ENCODE results near the gene ZNF860. TPM values are rescaled to one million over a fixed set of nuclear protein-coding genes. Genes with fewer than 3 reads are reported as not detected.

ZNF860 gene
- total and polyA plus RNA-seq, 2 of the 4 experiments (the other 2 are of a cell fraction): 0.18 to 0.26 TPM

DNA sequence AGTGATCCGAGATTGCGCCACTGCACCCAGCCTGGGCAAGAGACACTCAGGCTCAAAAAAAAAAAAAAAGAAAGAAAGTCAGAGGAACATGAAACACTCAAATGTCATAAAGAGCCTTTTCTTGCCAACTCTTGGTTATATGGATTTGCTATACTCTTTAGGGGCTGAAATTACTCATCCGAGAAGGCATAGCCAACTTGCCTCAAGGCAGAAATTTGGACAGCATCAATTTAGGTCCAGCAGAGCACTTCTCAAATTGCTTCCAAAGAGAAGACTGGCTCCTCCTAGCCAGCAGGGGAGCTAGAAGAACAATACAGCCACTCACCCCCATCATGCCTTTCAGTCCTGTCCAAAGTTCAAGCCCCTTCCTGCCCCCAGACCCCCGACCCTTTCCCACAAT lies 44.3 kb upstream of the ZNF860 start:
- WGBS, 2 experiments (ENCODE audit: extremely low coverage in 2 of 2, insufficient read length in 1 of 2): 100% methylated on average over 2 of the region's 4 CpGs; no CpG with 5 or more reads in 1 of the 2 experiments
- Histone ChIP-seq H3K9ac (ENCODE audit: low read depth, low read length) (no peak overlapping the region), H3K4me2 (ENCODE audit: low read depth, low read length) (no peak overlapping the region), H2BK120ac (ENCODE audit: low read depth, low read length) (no peak overlapping the region), H3K18ac (ENCODE audit: low read depth, low read length) (no peak overlapping the region), H3K9me3 (ENCODE audit: control insufficient read depth, insufficient read depth, low read length) (no peaks in the 10 kb centered on the region), H2AK9ac (replicated peaks; ENCODE audit: low read depth, low read length, poor library complexity) (no peak overlapping the region), H2BK5ac (ENCODE audit: low read depth, low read length, poor library complexity, severe bottlenecking) (no peak overlapping the region), H2AK5ac (ENCODE audit: low read depth, low read length) (no peak overlapping the region), H4K91ac (ENCODE audit: insufficient read depth, low read depth, low read length) (no peak overlapping the region), H3K27ac (ENCODE audit: insufficient read depth, low read length) (no peak overlapping the region), H3K56ac (ENCODE audit: extremely low read depth, insufficient read depth, low read length) (no peak overlapping the region), H3K4me1 (ENCODE audit: control insufficient read depth, insufficient read depth, low read length) (no peaks in the 10 kb centered on the region), H3K27me3 (ENCODE audit: control insufficient read depth, insufficient read depth, low read length) (no peaks in the 10 kb centered on the region), H3K79me1 (ENCODE audit: low read depth in 1 of 2, low read length in 2 of 2) (peaks cover 3 to 8% of the 10 kb centered on the region in 2 experiments; a peak in 1 of 4 replicates), H3K4me3 (ENCODE audit: insufficient read depth, low read depth, low read length) (no peak overlapping the region), H3K36me3 (ENCODE audit: control insufficient read depth, insufficient read depth, low read length) (no peaks in the 10 kb centered on the region), H4K5ac (ENCODE audit: low read depth, low read length) (no peak overlapping the region), H3K4ac (ENCODE audit: low read depth, low read length) (no peak overlapping the region), H4K20me1 (ENCODE audit: insufficient read depth, low read length) (no peaks in the 10 kb centered on the region), H4K8ac (ENCODE audit: low read depth in 2 of 2, low read length in 2 of 2) (no peak overlapping the region), H3K14ac (replicated peaks; ENCODE audit: low read depth, low read length) (no peak overlapping the region), H3K9me1 (ENCODE audit: insufficient read depth, low read length) (peaks cover 2% of the 10 kb centered on the region), H2BK15ac (ENCODE audit: low read depth, low read length) (no peak overlapping the region), H2BK20ac (ENCODE audit: low read depth, low read length) (no peak overlapping the region), H2AFZ (replicated peaks; ENCODE audit: low read length, poor library complexity) (no peak overlapping the region), H3K23ac (ENCODE audit: low read depth, low read length) (no peak overlapping the region)
- no peak for TF ChIP-seq FOS (IDR thresholded peaks at IDR 0.05; ENCODE audit: low read depth, low read length)
- no peak for TF ChIP-seq CHD1 (IDR thresholded peaks at IDR 0.05; ENCODE audit: low read depth, low read length)
- no peak for TF ChIP-seq CEBPB (IDR thresholded peaks at IDR 0.05; ENCODE audit: low read depth, low read length)
- no peak for TF ChIP-seq MXI1 (IDR thresholded peaks at IDR 0.05; ENCODE audit: borderline replicate concordance, low read depth, low read length)
- no peak for TF ChIP-seq RAD21 (IDR thresholded peaks at IDR 0.05; ENCODE audit: low read length)
- TF ChIP-seq POLR2A (IDR thresholded peaks at IDR 0.05; ENCODE audit: low read depth, low read length): no peak
- TF ChIP-seq BHLHE40 (IDR thresholded peaks at IDR 0.05; ENCODE audit: low read depth, low read length): no peak
- TF ChIP-seq MAFK (IDR thresholded peaks at IDR 0.05; ENCODE audit: low read depth, low read length): no peak
- no peak for TF ChIP-seq SMC3 (IDR thresholded peaks at IDR 0.05; ENCODE audit: low read depth, low read length)
- DNase-seq: no peak
- ATAC-seq (ENCODE audit: low read depth): no peak
- CTCF ChIA-PET: no interaction called here
- POLR2A ChIA-PET (ENCODE audit: unreplicated experiment): no interaction called here
- in situ Hi-C loops (cut with MboI; ENCODE audit: low sequenced_read_pairs) (no loop called here), intact Hi-C loops (cut with micrococcal nuclease) (no loop called here), dilution Hi-C loops (cut with HindIII; ENCODE audit: low sequenced_read_pairs, unreplicated experiment) (no loop called here)
- no TSS peak for BruUV-seq (replicated peaks)

All from IMR-90 (cell line).